IPS-18c (cell line): Measurements from ENCODE around the gene ANKRD55.
"Not testable (repeated sequence)": the region's sequence is repeated elsewhere in the genome, so short reads cannot be mapped to it uniquely, and the experiment has no call there.

ENCODE experiments used
- H3K4me3 ChIP-seq: 2 replicates; pipeline ENCODE4 v1.7.0; 2013; ENCODE audit warnings: low read depth, mild to moderate bottlenecking, low read length, moderate library complexity; ENCODE audit not compliant: insufficient read depth
- H3K9me3 ChIP-seq: one replicate; pipeline ENCODE4 v1.6.1; 2013; ENCODE audit warnings: mild to moderate bottlenecking, low read length, moderate library complexity; ENCODE audit not compliant: control insufficient read depth, insufficient read depth

ANKRD55 gene

DNA sequence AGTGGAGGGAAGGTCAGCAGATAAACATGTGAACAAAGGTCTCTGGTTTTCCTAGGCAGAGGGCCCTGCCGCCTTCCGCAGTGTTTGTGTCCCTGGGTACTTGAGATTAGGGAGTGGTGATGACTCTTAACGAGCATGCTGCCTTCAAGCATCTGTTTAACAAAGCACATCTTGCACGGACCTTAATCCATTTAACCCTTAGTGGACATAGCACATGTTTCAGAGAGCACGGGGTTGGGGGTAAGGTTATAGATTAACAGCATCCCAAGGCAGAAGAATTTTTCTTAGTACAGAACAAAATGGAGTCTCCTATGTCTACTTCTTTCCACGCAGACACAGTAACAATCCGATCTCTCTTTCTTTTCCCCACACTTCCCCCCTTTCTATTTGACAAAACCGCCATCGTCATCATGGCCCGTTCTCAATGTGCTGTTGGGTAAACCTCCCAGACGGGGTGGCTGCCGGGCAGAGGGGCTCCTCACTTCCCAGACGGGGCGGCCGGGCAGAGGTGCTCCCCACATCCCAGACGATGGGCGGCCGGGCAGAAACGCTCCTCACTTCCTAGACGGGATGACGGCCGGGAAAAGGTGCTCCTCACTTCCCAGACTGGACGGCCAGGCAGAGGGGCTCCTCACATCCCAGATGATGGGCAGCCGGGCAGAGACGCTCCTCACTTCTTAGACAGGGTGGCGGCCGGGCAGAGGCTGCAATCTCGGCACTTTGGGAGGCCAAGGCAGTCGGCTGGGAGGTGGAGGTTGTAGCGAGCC lies 24.8 kb upstream of the ANKRD55 start:
- not testable (repeated sequence) for H3K4me3 ChIP-seq, H3K9me3 ChIP-seq

DNA sequence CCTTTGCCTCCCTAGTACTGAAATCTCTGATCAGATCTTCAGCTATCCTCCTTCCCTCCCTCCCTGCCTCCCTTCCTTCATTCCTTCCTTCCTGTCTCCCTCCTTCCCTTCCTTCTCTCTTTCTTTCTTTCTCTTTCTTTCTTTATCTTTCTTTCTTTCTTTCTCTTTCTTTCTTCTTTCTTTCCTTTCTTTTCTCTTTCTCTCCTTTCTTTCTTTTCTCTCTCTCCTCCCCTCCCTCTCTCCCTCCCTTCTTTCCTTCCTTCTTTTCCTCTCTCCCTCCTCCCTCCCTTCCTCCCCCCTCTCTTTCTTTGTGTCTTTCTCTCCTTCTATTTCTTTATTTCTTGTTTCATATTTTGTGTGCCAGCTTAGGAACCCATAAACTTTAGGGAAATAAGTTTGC lies 23.9 kb upstream of the ANKRD55 start:
- Histone ChIP-seq H3K4me3 (no peak overlapping the region), H3K9me3 (no peaks in the 10 kb centered on the region)

DNA sequence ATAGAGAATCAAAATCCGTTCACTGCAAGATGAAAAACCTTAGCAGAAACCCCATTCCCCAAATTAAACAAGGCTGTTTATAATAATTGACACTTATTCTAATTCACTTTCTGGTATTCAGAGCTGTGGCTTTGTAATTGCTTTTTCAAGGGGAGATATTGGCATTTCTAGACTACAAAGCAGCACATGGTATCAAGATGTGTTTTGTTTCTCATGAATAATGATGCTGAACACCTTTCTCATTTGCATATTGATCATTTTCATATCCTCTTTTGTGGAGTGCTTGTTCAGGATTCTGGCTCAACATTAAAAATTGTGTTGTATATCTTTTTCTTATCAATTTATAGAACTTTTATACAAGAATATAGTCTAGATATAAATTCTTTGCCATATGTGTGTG lies 22.4 kb upstream of the ANKRD55 start:
- H3K9me3 ChIP-seq, result no peaks in the 10 kb centered on the region
- H3K4me3 ChIP-seq, result no peak overlapping the region

- no peak overlapping the region for H3K4me3 ChIP-seq
- H3K9me3 ChIP-seq, result no peaks in the 10 kb centered on the region
Measured at GRCh38 chr5:56253924-56254323, 20.8 kb upstream of the ANKRD55 start.

GRCh38 chr5:56253126-56253525 lies 20.0 kb upstream of the ANKRD55 start:
- Histone ChIP-seq H3K9me3 (no peaks in the 10 kb centered on the region), H3K4me3 (no peak overlapping the region)

GRCh38 chr5:56251918-56252553 lies 18.9 kb upstream of the ANKRD55 start:
- H3K9me3 ChIP-seq, result no peaks in the 10 kb centered on the region
- H3K4me3 ChIP-seq, result no peak overlapping the region

- Histone ChIP-seq H3K4me3 (no peak overlapping the region), H3K9me3 (no peaks in the 10 kb centered on the region)
Measured at GRCh38 chr5:56251440-56251839, 18.3 kb upstream of the ANKRD55 start.

DNA sequence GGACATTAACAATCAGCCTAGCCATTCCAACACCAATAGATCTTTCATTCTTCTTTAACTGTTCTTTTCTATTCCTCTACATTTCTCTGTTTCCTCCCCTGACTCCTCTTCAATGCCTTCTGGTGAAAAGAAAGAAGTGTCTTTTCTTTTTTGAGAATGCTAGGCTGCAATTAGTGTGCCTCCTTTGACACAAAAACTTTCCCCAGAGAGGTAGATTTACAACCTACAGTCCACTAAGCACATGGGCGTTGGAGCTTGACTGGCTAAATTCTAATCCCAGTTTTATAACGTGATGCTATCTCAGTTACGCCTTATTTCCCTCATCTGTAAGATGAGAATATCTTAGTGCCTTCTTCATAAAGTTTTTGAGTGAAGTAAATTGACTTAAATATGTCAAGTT lies 16.9 kb upstream of the ANKRD55 start:
- H3K9me3 ChIP-seq, result no peaks in the 10 kb centered on the region
- H3K4me3 ChIP-seq, result no peak overlapping the region

GRCh38 chr5:56249085-56249484 lies 16.0 kb upstream of the ANKRD55 start:
- H3K4me3 ChIP-seq, H3K9me3 ChIP-seq: not testable (repeated sequence)

DNA sequence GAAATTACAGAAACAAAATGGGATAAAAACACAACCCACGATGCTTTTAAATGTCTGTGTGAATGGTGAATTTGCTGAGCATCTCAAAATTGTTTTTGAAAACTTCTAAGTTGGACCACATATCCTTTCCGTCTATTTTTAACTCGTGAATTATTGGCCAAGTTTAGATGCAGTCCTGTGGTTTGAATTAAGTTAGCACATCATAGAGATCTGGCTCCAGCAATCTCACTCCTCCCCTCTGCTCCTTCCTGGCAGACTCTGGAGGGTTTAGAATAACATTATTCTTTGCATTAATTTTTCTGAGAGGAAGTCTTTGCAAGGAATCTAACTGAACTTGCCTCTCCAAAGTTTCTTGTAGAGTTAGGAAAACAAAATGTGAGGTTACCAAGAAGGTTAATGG lies 14.5 kb upstream of the ANKRD55 start:
- Histone ChIP-seq H3K4me3 (no peak overlapping the region), H3K9me3 (peaks cover 4% of the 10 kb centered on the region)

DNA sequence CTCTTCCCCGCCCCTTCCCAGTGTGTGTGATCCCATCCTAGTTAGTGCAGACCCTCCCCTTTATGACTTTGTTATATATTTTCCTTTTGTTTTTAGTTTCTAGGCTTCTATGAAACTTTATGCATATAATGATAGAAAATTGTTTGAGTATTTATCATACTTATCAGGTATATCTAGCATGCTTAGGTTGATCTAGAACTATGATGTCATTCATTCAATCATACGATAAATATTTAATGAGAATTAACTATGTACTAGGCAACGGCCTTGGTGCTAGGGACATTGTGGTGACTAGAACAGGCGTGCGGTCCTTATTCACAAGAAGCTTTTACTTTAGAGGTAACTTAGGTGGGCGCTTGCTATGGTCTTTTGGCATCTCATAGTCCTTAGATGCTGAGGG lies 13.6 kb upstream of the ANKRD55 start:
- no peak overlapping the region for H3K4me3 ChIP-seq
- peaks cover 9% of the 10 kb centered on the region for H3K9me3 ChIP-seq

DNA sequence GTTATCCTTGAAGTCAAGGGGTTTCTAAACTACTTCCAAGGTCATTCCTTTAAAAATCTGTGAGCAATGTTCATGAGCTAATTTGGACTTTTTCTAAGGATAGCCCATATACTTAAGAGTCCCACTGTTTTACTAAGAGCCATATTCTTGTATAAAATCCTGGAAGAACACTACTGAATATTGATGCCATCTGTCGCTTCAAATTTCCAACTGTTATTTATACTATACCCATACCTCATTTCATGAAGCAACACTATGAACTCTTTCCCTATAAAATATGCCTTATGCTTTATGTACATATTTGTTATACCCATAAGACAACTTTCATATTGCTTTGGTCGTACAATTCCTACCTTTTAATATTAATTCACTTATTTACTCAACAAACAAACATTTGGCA lies 12.4 kb upstream of the ANKRD55 start:
- peaks cover 9% of the 10 kb centered on the region for H3K9me3 ChIP-seq
- H3K4me3 ChIP-seq, result no peak overlapping the region

- Histone ChIP-seq H3K4me3 (no peak overlapping the region), H3K9me3 (peaks cover 9% of the 10 kb centered on the region)
Measured at GRCh38 chr5:56244627-56245026, 11.5 kb upstream of the ANKRD55 start.

- not testable (repeated sequence) for H3K4me3 ChIP-seq, H3K9me3 ChIP-seq
Measured at GRCh38 chr5:56242271-56242670, 9.1 kb upstream of the ANKRD55 start.

DNA sequence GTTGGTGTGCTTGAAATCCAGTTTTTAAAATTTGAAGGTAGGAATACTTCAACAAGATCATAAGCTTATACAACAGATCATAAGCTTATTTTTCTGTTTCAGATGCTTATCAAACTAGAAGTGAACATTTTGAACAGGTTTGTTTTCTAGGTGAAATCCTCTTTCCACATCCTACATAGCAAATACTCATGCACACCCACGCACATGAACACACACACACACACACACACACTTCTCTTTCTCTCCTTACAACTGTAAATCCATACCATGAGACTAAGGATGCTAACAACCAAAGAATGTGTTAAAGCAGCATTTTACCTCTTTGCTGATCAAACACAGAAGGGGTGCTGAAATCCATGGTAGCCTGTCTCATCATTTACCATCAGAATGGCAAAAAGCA lies 592 bp downstream of the ANKRD55 start:
- Histone ChIP-seq H3K4me3 (no peak overlapping the region), H3K9me3 (no peaks in the 10 kb centered on the region)

- no peak overlapping the region for H3K4me3 ChIP-seq
- H3K9me3 ChIP-seq, result no peaks in the 10 kb centered on the region
Measured at GRCh38 chr5:56230576-56230975, 2.6 kb downstream of the ANKRD55 start.

- H3K4me3 ChIP-seq, result no peak overlapping the region
- no peaks in the 10 kb centered on the region for H3K9me3 ChIP-seq
Measured at GRCh38 chr5:56229111-56229510, 4.0 kb downstream of the ANKRD55 start.

DNA sequence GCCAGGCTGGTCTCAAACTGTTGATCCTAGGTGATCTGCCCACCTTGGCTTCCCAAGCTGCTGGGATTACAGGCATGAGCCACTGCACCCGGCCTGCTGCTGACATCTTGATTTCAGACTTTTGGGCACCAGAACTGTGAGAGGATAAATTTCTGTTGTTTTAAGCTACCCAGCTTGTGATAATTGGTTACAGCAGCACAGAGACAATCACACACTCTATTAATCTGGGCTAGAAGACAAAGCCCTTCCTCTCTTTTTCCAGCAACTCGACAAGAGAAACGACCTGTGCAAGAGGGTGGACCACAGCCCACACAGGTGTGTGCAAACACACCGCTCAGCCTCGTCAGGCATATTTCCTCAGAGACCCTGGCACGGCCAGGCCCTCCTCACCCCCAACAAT lies 4.5 kb downstream of the ANKRD55 start:
- Histone ChIP-seq H3K9me3 (no peaks in the 10 kb centered on the region), H3K4me3 (no peak overlapping the region)

- Histone ChIP-seq H3K4me3 (no peak overlapping the region), H3K9me3 (no peaks in the 10 kb centered on the region)
Measured at GRCh38 chr5:56227691-56228090, 5.4 kb downstream of the ANKRD55 start.
